GM11168 (cell line): ENCODE measurements around the gene PEX5L.
"Not testable (repeated sequence)": the region's sequence is repeated elsewhere in the genome, so short reads cannot be mapped to it uniquely, and the experiment has no call there.

ENCODE experiments used
- in situ Hi-C: fragments of 300-500 bp; cut with MboI; formaldehyde crosslinking; loops from one replicate; pipeline ENCODE4 v1.12.0; 2022; ENCODE audit warnings: low sequenced_read_pairs; ENCODE audit not compliant: unreplicated experiment

PEX5L gene

DNA sequence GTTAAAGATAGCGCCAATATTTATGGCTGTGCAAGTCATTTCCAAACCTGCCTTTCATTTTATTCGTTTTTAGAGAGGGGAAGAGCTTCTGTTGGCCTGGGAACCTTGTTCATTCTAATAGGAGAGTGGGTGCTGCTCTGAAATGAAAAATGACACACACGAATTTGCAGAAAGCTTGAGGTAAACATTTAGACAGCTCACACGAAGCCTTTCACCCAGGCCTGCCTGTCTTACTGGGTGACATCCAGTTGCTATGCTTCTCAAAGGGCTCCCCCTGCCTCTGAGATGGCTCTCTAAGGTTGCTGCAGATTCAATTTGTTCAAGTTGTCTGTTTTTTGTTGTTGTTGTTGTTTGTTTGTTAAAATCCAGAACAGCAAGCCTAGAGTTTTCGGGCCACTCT, 18.2 kb downstream of the PEX5L start:
- in situ Hi-C loops = no loop called here

- in situ Hi-C loops = no loop called here
Observed at GRCh38 chr3:180017846-180018245, 18.9 kb downstream of the PEX5L start.

DNA sequence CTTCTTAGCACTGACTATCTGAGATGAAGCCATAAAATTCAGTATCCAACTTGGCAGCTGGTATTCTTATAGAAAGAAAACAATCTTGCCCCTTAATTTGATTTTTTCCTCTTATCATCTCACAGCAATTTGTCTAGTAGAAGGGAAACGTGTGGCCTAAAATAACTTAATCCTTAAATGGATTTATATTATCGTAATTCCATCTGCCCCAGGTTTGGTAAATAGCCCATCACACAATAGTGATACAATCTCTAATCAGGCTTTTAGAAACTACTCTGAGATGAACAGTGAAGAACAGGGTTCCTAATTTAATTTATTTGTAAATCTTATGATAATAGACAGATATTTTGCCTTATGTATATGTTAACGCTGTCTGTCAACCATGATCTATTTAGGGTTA, 24.8 kb downstream of the PEX5L start:
- in situ Hi-C loops = no loop called here

GRCh38 chr3:180008318-180008717, 28.4 kb downstream of the PEX5L start:
- in situ Hi-C loops = not testable (repeated sequence)

DNA sequence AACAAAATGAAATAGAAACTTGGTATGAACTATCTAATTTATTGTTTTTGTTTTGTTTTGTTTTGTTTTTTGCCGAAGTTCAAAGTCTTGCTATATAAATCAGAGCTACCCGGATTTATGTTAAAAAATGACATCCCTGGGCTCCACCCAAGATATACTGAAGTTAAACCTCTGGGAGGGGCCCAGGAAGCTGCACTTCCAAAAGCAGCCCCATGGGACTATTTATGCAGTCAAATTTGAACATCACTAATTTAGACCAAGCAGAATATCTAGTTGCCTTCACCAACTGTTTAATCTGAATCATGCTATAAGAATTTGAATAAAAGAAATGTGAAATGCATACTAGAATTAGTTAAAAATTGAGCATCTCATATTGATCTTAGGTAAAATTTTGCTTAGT, 32.2 kb downstream of the PEX5L start:
- in situ Hi-C loops = no loop called here

GRCh38 chr3:180002006-180002405, 34.7 kb downstream of the PEX5L start:
- in situ Hi-C loops = no loop called here

GRCh38 chr3:180000500-180000899, 36.2 kb downstream of the PEX5L start:
- in situ Hi-C loops = no loop called here

DNA sequence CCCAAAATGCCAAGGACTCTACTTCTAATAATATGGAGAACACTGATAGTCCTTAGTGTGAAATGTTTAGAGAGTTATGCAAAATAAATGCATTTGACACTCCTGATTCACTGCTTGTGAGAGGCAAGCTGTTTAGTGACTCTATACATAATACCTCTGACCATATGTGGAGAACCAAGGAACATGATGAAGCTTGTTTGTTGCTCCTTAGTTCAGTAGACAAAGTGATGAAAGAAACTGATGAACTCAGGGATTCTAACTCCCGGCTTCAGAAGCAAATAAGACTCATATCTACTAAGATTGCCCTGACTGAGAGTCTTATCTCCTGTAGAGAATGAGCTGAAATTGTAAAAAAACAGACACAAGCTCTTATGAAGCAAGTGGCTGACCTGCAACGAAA, 41.3 kb downstream of the PEX5L start:
- in situ Hi-C loops = no loop called here

GRCh38 chr3:179991883-179992282, 44.9 kb downstream of the PEX5L start:
- in situ Hi-C loops = no loop called here

DNA sequence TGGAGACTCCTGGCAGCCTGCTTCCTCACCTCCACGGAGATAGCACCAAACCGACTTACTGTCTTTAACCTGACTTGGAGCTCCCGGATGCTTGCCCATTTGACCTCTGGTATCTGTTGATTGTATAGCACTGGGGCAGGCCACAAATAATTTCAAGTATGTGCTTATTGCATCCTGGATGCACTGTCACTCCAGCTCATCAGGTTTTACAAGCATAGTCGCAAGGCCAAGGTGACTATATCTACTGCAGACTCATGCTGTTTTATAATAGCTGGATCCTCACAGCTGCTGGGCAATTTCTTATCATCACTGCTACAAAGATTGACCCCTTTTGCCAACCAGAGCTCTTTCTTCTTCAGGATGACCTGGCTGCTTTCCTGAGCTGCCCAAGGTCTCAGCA, 45.6 kb downstream of the PEX5L start:
- in situ Hi-C loops = no loop called here

DNA sequence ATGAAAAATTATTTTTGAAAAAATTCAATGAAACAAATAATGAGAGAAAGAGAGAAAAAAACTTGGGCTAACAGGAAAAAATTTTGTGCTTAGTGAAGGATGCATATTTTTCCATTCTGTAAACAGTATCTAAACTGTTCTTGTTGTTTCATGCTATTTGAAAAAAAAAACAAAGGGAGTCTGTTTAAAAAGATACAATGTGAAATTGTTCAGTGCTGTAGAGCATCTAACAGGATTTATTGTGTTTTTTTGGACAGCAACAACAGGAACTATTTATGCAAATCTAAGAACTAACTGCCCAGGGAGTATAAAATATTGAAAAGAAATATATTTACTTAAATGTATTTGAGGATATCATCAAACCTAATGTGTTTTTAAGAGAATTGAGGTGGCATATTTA, 55.1 kb downstream of the PEX5L start:
- in situ Hi-C loops = no loop called here

GRCh38 chr3:179977356-179977755, 59.4 kb downstream of the PEX5L start:
- in situ Hi-C loops = no loop called here

- in situ Hi-C loops = no loop called here
Observed at GRCh38 chr3:179973931-179974361, 62.8 kb downstream of the PEX5L start.

DNA sequence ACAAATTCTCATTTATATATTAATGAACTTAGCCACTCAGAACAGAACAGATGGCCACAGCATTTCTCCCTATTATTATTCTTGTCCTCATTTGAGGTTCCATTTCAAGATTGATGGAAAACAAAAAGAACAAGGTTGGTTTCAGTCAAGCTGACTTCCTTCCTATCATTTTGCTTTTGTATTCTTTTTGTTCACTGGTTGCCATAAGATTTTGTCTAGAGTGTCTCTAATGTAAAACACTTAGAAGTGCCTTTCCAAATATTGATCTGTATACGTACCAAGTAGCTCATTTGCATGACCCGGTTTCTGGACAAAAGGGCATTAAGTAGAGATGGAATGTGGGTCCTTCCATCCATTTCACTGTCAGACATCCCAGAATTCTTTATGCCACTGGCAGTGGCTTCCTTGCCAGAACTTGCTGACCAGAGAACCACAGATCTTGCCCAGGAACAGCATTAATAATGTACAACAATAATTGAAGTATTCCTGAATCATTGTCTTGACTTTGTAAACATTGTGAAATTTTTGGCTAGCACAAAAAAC, 63.8 kb downstream of the PEX5L start:
- in situ Hi-C loops = no loop called here

GRCh38 chr3:179971280-179971679, 65.5 kb downstream of the PEX5L start:
- in situ Hi-C loops = no loop called here

GRCh38 chr3:179970746-179971145, 66.0 kb downstream of the PEX5L start:
- in situ Hi-C loops = no loop called here

DNA sequence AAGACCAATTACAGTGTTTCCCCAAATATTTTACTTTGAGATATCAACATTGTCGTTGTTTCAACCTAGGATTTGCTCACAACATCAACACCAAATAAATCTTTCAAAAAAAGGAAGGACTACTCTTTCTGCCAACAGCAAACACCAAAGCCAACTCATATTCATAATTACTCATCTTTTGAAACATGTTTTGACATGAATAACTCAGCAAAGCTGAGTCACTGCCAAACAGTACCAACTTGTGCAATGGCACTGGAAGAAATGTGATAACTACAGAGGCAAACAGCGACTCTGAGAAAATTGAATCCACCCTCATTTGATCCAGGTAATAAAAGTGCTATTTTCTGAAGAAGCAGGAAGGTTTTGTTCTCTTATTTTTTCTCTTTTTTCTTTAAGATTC, 67.2 kb downstream of the PEX5L start:
- in situ Hi-C loops = no loop called here

- in situ Hi-C loops = no loop called here
Observed at GRCh38 chr3:179967622-179968021, 69.1 kb downstream of the PEX5L start.

- in situ Hi-C loops = no loop called here
Observed at GRCh38 chr3:179964890-179965289, 71.8 kb downstream of the PEX5L start.

DNA sequence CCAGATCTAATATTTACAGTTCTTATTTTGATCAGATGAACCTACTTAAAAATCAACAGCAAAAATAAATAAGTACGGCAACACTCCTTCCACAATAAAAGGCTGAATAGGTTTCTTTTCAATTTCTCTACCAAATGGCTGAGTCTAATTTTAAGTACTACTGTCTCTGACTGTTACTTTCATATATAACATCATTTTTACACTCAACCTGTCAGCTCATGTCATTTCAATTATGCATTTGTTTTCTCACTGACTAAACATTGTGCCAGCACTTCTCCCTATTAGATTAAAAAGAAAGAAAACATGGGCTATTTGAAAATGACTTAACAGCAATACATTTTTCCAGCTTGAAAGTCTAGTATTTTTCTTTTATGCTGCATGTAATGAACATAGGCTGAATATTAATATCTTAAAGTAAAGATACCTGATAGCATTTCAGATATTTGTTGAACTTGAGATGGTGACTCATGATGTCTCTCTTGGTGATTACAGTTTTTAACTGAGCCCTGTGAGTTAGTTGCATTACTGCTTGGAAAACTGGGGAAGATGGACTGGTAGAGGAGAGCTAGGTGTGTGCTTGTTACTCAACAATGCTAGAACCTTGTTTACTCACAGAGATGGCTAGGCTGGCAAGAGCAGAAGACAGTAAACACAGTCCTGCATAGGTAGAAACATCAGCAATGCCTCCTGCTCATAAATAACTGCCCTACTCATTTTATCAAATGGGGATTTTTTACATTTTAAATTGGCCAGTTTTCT, 73.9 kb downstream of the PEX5L start:
- in situ Hi-C loops = no loop called here

GRCh38 chr3:179961703-179962078, 75.0 kb downstream of the PEX5L start:
- in situ Hi-C loops = no loop called here

DNA sequence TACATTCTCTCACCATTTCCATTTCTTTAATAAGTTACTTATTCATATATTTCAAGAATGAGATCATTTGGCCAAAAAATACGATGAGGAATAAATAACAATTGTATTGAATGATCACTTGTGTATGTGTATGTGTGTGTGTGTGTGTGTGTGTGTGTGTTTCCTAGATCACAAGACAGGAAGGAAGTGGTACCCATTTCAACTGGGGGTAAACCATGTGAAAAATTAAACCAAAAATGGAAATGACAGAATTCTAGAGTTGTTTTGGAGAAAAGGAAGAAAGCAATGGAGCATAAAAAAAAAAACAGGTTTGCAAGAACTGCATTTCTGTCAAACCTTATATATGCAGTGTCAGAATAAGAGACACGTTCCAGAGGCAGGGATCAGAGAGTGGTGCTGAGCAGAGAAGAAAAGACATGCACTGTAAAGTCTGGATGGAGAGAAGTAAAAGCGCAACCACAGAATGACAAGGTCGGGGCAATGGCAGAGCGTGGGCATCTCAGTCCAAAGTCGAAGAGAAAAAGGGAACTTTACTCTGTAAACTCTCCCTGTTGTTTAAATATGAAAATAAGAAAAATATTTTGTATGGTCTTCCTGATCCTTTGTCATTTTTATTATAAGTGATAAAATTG, 75.5 kb downstream of the PEX5L start:
- in situ Hi-C loops = no loop called here
